Activated CD4-positive, alpha-beta T cell treated with anti-CD3 and anti-CD28 coated beads for 48 hours (primary cell): ENCODE measurements around the gene SPRY1.

Experiments used
- DNase-seq: peaks from one replicate; pipeline ENCODE4 v3.0.0-alpha.2; 2020

The SPRY1 gene, protein sequence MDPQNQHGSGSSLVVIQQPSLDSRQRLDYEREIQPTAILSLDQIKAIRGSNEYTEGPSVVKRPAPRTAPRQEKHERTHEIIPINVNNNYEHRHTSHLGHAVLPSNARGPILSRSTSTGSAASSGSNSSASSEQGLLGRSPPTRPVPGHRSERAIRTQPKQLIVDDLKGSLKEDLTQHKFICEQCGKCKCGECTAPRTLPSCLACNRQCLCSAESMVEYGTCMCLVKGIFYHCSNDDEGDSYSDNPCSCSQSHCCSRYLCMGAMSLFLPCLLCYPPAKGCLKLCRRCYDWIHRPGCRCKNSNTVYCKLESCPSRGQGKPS

DNA sequence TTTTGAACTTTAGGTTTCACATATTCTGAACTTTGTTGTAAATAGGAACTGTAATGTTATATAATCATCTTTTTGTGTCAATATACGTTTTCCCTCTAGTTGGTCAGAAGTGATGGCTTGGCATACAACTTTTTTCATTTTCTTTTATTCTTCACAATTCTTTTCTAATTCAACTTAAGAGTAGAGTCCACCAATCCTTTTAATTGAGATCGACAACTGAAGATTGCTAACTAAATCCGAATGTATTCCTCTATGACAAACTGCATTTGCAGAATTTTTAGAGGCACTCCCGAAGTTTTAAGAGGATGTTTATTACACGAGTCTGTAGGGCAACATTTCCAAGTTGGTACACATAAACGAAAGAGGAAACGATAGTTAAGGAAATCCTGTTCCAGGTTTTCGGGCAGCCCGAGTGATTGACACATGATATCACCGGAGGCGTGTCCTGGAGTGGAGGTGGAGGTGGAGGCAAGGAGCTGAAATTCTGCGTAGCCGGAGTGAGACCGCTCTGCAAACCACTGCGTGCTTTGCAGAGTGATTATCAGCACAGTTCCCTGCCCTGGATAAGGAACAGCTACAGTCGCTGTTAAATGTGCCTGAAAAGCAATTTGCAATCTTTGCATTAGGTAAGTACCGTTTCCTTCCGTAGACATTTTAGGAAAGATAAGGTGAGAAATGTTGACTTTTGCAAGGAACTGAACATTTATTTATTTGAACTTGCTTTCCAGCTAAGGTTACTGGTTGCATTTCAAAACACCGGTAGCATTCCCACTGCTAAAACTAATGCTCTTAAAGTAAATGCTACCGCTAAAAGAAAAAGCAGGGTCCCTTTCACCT, at the start of gene SPRY1:
TSS of gene SPRY1 (plus strand) at position 489 of the 837 bp plus-strand sequence. CDS start 4,797 bp downstream, outside the sequence.
- peak; percentile 87 for DNase-seq

DNA sequence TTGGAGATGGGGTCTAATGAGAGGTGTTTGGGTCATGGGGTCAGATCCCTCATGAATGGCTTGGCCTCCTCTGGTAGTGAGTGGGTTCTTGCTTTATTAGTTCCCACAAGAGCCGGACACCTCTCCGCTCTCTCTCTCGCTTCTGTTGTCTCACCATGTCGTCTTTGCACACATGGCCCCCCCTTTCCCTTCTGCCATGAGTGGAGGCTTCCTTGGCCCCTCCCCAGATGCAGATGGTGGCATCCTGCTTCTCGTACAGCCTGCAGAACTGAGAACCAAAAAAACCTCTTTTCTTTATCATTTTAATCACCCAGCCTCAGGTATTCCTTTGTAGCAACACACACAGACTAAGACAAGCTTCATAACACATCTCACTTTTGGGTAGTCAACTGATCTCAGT, 49.6 kb upstream of the SPRY1 start:
- no peak for DNase-seq

DNA sequence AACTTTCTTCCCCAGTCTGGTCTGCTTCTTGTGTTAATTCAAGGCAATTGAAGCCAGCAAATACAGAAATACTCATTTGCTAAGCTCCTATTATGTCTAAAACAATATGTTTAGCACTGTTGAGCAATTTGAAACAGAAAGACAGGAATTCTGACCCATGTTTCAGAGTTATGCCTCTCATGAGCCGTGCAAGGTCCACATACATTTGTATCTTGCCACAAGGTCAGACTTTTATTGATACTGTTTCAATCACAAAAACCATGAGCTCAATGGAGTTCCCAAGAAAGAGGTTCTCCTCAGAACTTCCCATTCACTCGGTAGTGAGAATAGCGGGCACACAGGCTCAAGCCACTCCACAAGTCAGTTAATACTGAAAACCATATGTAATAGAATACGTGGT, 47.6 kb upstream of the SPRY1 start:
- no peak for DNase-seq

DNA sequence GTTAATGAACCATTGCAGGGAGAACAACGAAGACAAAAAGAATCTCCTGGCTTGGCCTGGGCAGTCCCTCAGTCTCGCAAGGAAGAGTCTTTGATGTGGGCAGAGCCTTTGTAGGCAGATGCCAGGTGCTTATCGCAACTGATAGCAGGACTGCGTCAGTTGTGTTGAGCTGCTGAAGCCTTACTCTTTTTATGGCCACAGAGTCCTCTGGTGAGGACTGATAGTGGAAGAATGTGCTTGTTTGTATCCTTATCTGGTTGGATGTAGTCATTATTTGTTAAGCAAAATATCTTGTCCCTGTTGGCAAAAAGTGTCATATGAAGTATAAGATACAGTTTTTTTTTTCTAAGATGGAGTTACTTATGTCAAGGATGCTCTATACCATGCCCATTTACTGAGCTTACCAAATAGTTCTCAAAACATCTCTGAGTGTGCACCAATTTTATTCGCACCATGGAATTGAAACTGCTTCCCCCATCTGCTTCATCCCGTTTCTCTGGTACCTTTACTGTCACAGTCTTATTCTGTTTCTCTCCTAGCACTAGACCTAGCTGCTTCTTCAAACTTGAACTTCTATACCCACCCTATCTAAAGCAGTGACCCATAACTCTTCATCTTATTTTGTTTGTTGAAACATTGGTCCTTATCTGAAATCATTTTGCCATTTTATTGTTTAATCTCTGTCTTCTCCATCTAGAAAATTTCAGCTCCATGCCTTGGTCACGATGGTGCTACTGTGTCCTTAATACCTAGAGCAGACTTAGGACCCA, 47.0 kb upstream of the SPRY1 start:
- no peak for DNase-seq

DNA sequence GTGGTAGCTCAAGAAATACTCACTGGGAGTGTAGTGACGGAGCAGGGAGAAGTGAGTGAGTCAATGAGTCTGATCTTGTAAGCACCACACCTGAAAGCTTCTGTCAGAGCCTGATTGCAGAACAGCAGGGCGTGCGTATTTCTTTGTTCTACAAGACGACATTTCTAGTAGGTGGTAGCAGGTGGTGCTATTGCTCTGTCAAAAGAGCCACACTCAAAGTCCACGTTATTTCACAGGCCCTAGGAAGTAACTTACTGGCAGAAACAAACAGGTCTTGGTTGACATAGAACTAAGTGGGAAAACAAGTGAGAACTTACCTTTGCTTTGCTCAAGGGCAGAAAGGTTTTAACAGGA, 46.4 kb upstream of the SPRY1 start:
- DNase-seq = no peak

DNA sequence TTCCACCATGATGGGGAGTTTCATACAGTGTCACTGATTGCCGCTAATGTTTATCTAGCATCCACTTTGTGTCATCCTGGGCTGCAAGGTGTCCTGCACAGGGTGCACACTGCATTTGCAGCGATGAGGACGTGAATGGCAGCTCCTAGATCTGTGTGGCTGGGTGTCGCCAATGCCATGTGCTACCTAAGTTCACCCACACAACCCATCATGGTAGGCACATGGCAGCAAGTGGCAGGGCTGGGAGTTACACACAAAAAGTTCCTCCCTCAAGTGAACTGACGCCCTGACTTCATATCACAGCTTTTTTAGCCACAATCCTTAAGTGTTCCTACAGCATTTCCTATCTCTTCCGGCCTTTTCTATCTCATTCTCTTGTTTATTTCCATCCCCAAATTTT, 45.9 kb upstream of the SPRY1 start:
- DNase-seq = no peak

DNA sequence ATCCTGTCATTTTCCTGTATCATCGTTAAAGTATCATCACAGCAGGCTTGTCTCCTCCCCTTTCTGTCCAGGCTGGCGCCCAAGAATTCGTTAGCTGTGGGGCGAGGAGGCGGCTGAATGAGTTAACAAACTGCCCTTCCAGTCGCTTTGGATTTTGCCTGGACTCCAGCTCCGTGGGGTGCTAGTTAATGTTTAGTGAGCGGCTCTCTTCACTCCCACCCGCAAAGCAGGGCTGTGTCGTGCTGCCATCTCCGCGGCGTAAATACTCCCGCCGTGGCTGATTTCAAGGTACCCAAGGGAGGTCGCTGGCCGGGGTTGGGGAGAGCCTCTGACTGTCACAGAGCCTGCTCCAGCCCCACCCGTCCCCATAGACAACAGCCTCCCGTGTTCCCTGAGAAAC, 44.9 kb upstream of the SPRY1 start:
- no peak for DNase-seq

DNA sequence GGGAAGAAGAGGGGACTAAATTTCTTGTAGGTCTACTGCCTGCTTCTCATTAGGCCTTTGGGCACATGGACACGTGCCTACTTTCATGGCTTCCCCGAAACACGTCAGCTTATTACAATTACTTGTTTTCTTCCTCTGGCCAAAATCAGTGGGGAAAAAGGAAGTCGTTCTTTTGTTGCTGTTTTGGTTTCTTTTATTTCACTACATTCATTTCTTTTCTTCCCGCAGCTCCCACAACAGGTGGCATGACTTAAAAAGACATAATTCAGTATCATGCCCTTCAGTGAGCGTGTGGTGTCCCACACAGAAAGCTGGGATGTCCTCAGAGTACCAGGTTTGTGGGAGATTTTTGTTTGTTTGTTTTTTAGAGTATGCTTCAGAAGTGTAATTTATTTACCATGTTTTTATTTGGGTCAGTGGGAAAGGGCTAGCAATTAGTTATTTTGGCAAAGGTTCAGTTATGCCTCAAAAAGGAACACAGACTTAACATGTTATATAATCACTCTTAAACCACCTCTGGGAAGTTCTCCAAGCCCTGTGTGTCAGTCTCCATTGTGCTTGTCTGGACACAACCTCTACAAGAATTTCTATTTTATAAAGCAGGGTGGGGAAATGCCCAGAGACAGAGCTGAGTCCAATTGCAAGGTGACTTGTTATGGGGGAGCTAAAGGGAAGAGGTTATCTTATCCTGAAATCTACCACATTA, 44.2 kb upstream of the SPRY1 start:
- no peak for DNase-seq

DNA sequence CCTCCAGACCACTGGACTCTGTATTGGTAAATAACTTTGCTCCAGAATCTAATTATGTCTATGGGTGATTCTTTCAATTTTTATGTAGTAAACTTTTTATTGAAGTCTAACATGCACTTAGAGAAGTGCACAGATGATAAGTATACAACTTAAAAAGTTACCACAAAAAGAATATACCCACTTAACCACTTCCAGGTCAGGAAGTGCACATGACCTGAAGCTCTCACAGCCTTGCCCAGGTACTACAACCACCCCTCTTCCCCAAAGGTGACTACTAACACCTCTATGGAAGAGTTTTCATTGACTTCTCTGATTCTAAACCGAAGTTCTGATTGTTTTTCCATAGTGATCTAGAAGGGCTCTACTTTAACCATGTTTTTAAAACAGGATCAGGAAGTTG, 43.6 kb upstream of the SPRY1 start:
- DNase-seq = no peak

DNA sequence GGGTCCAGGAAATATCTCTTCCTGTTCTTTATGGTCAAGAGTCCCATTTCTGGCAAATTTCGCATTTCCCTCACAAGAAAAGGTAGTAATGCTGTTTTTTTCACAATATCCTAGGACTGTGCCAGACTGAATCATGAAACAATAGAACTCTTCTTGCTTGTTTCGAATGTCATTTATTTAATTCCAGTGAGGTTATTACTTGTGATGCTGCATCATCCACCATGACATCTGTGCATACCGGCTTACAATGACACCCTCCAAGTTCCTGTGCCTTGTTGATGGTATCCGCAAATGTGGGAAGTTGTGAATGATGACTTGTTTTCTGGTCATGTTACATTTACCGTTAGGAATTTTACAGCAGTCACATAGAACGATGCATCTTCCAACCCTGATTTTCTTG, 42.9 kb upstream of the SPRY1 start:
- no peak for DNase-seq

DNA sequence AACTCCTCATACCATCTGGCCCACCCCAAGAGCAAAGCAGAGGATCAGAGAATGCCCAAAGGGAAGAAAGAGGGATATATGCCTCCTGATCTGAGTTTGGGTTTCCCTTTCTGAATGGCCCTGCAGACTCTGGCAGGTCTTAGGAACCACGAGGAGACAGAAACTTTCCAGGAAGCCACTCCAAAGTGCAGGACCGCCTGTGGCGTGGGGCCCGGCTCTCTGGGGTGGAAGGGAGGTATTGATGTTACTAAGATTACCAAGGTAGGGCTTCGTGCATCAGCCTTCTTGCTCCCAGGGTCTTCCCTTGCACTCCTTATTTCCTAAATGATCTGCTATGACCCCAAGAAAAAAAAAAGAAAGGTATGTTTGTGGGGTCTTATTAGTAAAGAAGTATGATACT, 41.9 kb upstream of the SPRY1 start:
- DNase-seq = no peak

DNA sequence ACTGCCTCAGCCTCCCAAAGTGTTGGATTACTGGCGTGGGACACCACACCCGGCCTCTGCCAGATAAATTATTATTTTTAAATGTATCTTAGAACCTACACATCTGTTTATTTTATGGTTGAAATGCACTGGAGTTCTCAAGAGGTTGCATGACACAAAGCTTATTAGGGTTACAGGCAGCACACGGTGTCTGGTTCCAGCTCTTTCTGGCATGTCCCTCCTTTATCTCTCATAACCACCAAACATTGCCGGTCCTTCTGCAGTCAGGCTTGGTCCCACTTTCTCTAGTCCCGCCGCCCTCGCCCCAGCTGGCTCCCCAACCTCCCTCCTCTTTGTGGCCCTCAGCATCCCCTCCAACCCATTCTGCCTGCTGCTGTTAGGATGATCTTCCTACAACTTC, 39.7 kb upstream of the SPRY1 start:
- DNase-seq = no peak

DNA sequence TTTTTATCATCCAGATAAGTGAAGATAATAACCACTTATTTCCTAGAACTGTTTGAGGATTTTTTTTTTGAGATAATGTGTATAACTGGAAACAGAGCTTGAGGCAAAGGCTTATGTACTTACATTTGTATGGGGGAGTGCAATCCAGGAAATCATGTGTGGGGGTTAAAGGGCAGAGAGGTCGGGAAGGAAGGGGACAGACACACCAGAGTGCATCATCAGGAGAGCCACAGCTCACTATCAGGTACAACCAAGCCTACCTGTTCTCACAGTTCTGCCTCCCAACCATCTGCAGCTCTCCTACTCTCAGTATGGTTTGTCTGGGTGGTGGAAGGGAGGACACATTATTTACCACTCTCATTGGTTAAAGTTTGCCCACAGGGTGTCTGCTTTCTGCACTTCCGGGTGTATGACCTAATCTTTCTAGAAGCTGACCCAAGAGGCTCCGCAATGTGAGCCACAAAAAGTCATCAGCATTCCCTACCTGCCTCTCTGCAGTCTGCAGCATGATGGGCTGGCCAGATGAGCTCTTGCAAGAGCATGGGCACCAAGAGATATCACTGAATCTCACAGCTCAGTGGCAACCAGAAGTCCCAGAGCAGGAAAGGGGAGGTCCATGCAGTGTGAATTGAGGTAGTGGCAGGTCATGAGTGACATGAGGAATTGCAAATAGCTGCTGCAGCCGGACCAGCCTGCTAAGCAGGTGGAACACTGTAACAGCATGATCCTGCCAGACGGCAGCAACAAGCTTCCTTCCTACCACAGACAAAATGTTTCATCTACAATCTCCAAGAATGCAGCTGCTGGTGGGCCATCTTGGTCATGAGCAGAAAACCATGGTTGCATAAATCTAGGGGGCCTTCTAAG, 36.9 kb upstream of the SPRY1 start:
- DNase-seq = no peak

DNA sequence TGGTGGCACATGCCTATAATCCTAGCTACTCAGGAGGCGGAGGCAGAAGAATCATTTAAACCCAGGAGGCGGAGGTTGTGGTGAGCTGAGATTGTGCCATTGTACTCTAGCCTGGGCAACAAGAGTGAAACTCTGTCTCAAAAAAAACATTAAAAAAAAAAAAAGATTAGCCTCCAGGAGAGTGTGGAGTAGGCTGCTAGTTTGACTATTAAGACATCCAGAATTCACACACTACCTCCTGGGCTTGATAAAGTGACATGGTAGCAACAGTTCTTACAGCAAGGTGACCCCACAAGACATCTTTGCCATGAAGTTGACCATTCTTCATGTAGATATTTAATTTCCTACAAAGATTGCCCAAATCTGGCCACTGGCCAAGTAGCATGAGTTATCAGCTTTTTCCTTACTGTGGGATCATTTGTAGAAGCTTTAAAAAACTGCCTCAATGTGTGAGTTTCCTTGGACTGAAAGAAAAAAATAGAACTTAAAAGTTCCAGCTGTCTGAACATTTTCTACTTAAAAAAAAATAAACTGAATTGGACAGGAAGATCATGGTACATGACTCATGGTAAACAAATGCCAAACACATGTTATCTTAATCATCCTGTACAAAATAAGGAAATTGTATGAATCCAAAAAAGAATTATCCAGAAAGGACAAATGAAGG, 35.3 kb upstream of the SPRY1 start:
- no peak for DNase-seq

DNA sequence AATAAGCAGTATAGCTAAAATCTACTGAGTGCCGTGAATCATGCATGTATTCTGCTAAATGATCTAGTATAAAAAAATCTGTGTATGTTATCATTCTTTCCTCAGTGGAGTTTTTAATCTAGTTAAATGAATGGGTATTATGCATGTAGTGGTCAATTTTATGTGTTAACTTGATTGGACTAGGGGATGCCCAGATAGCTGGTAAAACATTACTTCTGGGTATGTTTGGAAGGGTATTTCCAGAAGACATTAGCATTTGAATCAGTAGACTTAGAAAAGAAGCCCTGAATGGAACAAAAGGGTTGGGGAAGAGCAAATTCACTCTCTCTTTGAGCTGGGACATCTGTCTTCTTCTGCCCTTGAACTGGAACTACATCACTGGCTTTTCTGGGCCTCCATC, 34.5 kb upstream of the SPRY1 start:
- DNase-seq = no peak

DNA sequence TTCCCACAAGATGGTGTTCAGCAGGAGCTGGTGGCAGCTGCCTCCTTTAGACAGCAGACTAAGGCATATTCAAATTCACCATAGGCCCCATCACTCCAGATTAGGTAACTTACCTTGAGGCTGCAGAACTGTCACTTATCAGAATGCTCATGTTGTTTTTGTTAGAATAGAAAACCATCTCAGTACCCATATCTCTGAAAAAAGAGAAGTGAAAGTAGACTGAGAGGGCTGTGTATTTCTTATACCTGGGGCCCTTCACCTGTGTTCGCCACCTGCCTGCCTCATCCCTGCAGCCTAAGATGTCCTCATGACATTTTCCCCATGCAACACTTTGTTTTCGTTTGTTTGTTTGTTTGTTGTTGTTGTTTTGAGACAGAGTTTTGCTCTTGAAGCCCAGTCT, 32.9 kb upstream of the SPRY1 start:
- DNase-seq = no peak

DNA sequence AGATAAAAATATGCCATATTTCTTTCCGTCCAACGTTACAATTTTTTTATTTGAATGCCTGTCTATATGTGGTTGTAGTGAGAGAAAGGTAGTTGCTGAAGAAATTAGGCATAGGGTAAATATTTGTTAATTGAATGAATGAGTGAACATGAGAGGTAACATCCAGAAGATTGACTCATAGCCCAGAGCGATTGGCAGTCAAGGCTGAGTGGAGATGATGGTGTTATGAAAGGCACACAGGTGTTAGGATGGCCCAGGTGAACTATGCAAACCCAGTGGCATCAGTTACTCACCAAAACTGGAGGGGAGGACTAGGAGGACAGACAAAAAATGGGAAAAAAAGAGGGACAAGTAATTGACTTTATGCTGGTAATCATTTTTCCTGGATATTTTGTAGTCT, 31.7 kb upstream of the SPRY1 start:
- no peak for DNase-seq

DNA sequence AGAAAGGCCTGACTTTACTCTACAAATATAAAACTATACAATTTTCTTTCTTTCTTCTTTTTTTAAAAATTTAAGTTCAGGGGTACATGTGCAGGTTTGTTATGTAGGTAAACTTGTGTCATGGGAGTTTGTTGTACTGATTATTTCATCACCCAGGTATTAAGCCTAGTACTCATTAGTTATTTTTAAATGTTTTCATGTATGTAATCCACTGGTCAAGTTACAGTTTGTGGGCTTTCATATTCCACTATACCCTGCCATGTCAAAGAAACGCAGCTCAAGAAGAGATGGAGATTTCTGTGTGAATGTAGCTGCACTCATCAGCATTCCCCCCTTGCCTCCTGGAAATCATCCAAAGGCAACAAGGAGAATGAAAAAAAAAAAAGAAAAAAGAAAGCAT, 31.2 kb upstream of the SPRY1 start:
- no peak for DNase-seq

DNA sequence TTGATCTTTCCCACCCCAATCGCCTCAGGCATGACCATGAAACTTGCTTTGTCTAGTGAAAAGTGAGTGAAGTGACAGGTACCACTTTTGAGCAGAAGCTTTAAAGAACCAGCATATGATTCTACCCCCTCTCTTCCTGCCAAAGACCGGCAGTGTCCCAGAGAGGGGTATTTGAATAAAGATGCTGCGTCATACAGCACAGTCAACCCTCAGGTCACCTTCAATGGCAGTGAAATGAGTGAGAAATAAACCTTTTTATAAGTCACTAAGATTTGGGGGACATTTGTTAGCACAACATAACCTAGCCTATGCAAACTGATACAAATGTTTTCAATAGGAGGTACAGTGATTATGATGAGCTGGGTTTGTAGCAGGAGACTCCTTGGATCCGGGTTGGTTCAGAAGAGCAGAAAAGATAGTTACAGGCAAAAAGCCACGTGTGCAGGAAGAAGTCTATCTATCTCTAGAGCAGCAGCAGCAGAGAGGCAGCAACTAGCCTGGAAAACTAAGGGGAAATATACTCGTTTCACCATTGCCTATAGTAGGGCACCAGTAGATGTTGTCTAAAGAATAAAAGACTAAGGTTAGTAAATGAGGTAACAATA, 30.3 kb upstream of the SPRY1 start:
- no peak for DNase-seq

DNA sequence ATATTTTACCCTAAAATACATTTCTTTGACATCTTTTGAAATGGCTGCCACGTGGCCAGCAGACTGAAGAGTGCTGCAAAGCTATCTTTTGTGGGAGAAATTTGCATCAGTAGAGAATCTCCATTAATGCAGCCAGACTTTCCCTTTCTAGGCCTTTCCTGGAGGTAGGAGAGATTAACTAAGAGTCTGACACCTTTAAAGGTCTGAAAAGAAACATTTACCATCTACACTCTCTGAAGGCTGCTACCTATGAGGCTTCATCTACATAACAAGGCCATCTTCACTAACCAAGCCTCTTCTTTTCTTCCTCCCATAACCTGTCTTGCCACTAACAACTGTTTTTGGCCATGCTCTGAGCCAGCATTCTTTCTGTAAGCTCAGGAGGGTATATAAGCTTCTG, 17.8 kb upstream of the SPRY1 start:
- DNase-seq = no peak

DNA sequence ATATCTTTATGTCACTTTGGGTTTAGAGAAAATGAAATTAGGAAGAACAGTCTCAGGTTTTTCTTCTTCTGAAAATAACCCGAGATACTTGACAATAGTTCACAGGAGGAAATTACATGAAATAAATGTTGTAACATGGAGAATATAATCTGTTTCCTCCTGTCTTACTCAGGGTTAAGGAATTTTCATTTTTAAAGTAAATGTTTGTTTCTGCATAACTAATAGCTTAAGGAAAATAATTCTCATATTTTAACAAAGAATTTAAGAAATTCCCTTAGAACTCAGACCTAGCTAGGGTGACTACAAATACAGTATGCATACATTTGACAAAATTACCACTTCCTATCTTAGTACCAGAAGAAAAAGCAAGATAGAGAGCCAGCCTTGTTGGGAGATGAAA, 17.2 kb upstream of the SPRY1 start:
- no peak for DNase-seq
